GM18498 (cell line): ENCODE results near the gene SCN1B.
A peak's percentile ranks its signal among the peaks of the same experiment; 100 is the strongest.

Experiments used
- ATAC-seq: cut with Tn5 transposase; IDR thresholded peaks from one replicate; pipeline ENCODE4 v1.9.1; 2021; ENCODE audit warnings: mild to moderate bottlenecking, moderate library complexity; ENCODE audit not compliant: unreplicated experiment

SCN1B gene

GRCh38 chr19:35051796-35052195 lies 21.5 kb downstream of the SCN1B start:
- no peak for ATAC-seq

- ATAC-seq = no peak
Measured at GRCh38 chr19:35052599-35053190, 22.4 kb downstream of the SCN1B start.

DNA sequence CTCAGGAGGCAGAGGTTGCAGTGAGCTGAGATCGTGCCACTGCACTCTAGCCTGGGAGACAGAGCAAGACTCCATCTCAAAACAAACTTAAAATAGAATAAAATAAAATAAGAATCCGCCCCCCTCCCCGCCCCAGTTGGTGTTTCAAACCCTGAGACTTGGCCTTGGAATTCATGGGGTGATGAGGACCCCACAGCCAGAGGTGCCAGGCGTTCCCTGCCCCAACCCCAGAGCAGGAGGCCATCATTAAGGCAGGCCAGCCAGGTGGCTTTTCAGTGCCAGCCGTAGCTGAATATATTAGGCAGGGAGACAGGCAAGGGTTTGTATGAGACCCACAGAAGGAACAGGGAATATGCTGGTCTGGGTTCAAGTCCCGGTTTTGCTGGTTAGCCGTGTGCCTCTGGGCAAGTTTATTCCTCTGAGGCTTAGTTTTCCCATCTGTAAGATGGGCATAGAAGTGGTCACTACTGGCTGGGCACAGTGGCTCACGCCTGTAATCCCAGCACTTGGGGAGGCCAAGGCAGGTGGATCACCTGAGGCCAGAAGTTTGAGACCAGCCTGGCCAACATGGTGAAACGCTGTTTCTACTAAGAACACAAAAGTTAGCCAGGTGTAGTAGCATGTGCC lies 23.5 kb downstream of the SCN1B start:
- ATAC-seq = no peak

DNA sequence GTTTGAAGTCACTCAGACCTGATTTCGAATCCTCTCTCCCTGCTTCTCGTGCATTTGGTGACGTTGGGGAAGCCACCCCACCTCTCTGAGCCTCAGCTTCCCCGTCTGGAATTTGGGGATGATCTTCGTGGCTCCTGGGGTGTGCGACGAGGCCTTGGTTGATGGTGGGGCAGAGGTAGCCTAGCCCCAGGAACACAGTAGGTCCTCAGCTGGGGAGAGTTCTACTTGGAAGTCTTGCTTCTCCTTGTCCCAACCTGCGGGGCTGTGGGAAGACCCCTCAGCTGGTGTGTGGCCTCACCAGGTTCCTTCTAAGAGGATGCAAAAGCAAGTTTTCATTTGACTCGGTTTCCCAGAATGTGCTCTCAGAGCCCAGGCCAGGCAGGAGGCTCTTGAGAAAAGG lies 24.4 kb downstream of the SCN1B start:
- ATAC-seq = no peak

DNA sequence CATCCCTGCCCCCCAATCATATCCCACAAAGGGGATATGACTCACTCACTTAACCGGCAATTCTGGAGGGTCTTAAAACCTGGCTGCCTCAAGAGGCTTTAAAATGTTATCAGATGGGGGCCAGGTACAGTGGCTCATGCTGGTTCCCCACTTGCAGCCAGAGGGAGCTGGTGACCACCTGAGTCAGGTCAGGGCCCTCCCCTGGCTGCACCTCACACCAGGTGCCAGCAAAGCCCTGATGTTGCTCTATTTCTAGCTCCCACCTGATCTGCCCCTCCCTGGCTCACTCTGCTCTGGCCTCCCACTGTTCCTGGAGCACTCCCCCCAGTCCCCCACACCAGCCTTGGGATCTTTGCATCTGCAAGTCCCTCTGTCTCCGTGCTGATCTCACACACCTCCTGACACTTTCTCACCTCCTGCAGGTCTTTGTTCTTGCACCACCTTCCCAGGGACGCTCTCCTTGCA lies 25.5 kb downstream of the SCN1B start:
- ATAC-seq = no peak

DNA sequence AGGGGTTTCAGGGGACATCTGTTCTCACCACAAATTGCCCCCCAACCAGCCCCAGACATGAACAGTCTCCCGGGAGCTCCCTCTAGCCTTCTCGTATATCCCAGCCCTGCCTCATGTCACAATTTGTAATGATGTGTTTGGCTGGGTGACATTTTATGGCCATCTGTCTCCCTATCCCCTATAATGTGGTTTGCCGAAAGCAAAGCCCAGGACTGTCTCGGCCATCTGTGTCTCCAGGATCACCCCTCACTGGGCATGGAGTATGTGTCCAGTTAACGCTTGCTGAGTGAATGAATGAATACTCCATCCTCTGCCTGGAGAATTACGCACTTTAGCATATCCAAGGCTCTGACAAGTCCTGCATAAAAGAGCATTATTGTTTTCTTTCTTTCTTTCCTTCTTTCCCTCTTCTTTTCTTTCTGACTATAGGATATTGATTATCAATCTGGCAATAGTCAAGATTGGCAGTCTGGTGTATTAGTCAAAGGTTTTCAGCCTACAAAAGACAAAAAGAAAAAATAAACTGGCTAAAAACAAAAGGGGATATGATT lies 26.3 kb downstream of the SCN1B start:
- no peak for ATAC-seq

DNA sequence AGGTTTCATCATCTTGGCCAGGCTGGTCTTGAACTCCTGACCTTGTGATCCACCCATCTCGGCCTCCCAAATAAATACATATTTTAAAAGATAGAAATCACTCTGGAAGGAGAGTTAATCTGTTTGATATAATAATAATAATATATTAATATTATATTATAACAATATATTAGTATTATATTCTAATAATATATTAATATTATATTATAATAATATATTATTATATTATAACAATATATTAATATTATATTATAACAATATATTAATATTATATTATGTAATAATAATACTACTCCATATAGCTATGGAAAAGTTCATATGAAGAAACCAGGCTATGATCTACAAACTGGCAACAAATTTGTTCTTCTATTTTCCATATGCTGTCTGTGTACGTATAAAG lies 28.1 kb downstream of the SCN1B start:
- no peak for ATAC-seq

- ATAC-seq = no peak
Measured at GRCh38 chr19:35059006-35059798, 28.9 kb downstream of the SCN1B start.

DNA sequence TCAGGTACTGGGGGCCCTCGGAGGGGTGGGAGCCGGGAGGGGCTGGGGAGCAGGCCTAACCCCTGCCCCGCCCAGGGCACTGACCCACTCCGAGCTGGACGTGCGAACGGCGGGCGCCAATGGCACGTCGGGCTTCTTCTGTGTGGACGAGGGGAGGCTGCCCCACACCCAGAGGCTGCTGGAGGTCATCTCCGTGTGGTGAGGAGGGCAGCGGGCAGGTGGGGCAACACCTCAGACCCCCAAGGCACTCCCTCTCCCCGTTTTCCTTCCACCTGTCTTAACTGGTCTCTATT lies 29.5 kb downstream of the SCN1B start:
- no peak for ATAC-seq

GRCh38 chr19:35060160-35060855 lies 30.0 kb downstream of the SCN1B start:
- no peak for ATAC-seq

DNA sequence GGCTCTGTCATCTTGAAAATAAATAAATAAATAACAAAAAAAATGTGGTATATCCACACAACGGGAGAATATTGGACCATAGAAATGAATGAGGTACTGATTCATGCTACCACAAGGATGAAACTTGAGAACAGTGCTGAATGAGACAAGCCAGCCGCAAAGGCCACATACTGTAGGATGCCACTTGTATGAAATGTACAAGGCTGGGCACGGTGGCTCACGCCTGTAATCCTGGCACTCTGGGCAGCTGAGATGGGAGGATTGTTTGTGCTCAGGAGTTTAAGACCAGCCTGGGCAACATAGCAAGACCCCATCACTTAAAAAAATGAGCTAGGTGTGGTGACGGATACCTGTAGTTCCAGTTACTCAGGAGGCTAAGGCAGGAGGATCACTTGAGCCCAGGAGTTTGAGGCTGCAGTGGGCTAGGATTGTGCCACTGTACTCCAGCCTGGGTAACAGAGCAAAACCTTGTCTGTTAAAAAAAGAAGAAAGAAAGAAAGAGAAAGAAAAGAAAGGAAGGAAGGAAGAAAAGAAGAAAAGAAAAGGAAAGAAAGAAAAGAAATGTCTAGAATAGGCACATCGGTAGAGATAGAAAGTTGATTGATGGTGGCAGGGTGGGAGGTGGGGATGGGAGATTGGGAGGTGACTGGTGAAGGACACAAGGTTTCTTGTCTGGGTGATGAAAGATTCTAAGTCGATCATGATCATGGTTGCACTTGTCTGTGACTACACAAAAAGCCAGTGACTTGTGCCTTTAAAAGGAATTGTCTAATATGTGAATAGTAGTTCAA lies 31.5 kb downstream of the SCN1B start:
- no peak for ATAC-seq

- ATAC-seq = no peak
Measured at GRCh38 chr19:35062942-35063341, 32.7 kb downstream of the SCN1B start.

DNA sequence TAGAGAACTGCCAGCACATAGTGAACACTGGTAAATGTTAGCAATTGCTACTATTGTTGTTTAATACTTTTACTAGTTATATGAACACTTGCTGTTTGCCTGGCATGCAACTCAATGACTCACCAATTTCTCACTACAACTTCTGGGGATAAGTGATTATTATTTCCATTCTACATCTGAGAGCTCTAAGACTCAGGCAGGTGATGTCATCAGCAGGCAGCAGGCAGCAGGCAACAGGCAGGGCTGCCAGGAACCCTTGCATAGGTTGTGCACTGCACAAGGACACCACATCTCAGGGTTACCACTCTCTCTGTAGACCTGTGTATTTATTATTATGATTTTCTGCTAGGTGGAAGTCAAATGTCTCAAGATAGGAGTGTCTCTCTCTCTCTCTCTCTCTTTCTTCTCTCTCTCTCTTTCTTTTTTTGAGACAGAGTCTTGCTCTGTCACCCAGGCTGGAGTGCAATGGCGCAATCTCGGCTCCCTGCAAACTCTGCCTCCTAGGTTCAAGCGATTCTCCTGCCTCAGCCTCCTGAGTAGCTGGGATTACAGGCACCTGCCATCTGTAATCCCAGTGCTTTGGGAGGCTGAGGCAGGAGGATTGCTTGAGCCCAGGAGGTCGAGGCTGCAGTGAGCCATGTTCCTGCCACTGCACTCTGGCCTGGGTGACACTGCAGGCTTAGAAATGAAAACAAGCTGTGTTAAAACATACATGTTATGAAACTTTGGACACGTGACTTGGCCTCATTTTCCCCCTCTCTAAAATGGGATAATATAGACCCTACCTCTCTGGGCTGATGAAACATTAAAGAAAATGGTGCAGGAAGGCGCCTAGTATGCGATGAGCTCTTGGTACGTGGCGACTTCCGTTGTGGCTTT lies 33.9 kb downstream of the SCN1B start:
- ATAC-seq = no peak

DNA sequence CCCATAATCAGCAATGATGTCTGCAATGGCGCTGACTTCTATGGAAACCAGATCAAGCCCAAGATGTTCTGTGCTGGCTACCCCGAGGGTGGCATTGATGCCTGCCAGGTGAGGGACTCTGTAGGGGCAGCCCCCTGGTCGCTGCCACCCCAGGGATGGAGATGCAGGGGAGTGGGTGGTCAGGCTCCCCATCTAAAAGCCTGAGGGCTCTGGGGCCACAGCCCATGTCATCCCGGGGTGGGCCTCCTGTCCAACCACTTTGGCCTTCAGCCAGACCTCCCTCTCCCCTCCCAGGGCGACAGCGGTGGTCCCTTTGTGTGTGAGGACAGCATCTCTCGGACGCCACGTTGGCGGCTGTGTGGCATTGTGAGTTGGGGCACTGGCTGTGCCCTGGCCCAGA lies 35.3 kb downstream of the SCN1B start:
- no peak for ATAC-seq

DNA sequence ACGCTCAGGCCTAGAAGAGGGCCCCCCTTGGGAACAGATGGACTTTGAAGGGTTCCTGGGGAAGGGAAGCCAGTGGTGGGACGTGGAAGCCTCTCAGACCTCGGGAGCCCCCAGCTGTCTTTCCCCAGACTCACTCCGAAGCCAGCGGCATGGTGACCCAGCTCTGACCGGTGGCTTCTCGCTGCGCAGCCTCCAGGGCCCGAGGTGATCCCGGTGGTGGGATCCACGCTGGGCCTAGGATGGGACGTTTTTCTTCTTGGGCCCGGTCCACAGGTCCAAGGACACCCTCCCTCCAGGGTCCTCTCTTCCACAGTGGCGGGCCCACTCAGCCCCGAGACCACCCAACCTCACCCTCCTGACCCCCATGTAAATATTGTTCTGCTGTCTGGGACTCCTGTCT lies 35.9 kb downstream of the SCN1B start:
- ATAC-seq = no peak

DNA sequence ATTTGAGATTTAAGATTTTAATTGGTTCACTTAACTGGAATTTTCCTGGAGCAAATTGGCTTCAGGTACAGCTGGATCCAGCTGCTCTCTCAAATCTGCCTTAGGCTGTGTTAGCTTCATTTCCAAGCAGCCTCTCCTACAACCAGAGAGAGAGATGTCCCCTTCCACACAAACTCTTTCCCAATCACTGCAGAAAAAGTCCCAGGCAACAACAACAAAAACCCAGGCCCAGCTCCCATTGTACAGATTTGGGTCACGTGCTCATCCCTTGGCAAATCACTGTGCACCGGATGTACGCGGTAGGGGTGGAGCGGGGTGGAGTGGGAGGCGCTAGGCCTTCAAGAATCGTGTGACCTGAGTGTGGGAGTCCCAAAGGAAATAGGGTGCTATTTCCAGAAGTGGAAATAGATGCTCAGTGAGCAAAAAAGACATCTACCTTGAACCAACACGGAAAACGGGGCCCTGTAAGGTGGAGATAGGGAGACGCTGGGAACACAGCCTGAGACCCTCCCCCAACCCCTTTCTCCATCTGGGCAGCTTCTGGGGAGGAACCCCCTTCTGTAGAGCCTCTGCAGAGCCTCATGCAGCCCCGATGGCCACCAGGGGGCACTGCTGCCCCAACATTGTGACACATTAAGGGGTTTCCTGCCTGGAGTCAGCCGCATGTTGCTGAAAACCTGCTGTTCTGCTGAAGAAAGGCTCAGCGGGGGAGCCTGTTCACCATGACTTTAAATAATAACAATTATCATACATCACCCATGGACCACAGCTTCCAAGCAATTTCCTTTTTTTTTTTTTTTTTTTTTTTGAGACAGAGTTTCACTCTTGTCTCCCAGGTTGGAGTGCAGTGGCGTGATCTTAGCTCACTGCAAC lies 36.7 kb downstream of the SCN1B start:
- ATAC-seq = peak; percentile 72

- no peak for ATAC-seq
Measured at GRCh38 chr19:35068941-35069634, 38.8 kb downstream of the SCN1B start.

DNA sequence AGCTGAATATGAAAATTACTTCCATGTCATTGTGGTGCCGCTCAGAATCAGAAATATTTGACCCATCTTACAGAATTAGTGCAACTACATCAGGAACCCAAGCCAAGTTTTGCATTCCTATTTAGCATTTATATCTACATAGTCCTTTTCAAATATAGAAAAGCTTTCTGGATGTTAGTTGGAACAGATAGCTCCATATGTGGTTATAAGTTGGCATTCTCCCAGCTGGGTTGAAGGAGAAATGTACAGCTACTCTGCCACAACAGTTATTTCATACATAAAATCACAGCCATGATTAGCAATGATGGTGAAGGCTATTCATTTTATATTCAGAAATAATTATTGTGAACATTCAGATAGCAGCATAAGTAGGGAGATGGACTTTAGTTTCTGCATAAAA lies 39.4 kb downstream of the SCN1B start:
- ATAC-seq = no peak
